ENCODE measurements around the gene LIN28A.

GRCh38 chr1:26459148-26459547 lies 48.5 kb downstream of the LIN28A start:
- TF ChIP-seq, protein P1, sequence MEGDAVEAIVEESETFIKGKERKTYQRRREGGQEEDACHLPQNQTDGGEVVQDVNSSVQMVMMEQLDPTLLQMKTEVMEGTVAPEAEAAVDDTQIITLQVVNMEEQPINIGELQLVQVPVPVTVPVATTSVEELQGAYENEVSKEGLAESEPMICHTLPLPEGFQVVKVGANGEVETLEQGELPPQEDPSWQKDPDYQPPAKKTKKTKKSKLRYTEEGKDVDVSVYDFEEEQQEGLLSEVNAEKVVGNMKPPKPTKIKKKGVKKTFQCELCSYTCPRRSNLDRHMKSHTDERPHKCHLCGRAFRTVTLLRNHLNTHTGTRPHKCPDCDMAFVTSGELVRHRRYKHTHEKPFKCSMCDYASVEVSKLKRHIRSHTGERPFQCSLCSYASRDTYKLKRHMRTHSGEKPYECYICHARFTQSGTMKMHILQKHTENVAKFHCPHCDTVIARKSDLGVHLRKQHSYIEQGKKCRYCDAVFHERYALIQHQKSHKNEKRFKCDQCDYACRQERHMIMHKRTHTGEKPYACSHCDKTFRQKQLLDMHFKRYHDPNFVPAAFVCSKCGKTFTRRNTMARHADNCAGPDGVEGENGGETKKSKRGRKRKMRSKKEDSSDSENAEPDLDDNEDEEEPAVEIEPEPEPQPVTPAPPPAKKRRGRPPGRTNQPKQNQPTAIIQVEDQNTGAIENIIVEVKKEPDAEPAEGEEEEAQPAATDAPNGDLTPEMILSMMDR (IDR thresholded peaks at IDR 0.05), result no peak
- TF ChIP-seq POLR2A (IDR thresholded peaks at IDR 0.05), result no peak
